ENCODE measurements around the gene PPP1R26. TPM values are rescaled to one million over a fixed set of nuclear protein-coding genes. Genes with fewer than 3 reads are reported as not detected.

PPP1R26 gene
- total and polyA plus RNA-seq, 2 experiments from 2014 or later: 10.7 to 49.8 TPM

GRCh38 chr9:135473972-135474543 lies 5.5 kb upstream of the PPP1R26 start:
- Histone ChIP-seq H3F3A (replicated peaks; ENCODE audit: low read depth) (peaks cover 12% of the 10 kb centered on the region; the same call in 1 of the 2 replicates), H3K4me2 (no peak overlapping the region), H4K20me1 (replicated peaks; ENCODE audit: insufficient read depth) (no peaks in the 10 kb centered on the region), H2AFZ (no peak overlapping the region), H3K9me2 (ENCODE audit: insufficient read depth) (no peaks in the 10 kb centered on the region), H3K36me3 (ENCODE audit: insufficient read depth) (no peaks in the 10 kb centered on the region), H3K27me3 (ENCODE audit: insufficient read depth) (no peaks in the 10 kb centered on the region), H3K27ac (ENCODE audit: low read depth) (no peak overlapping the region), H3K4me1 (ENCODE audit: insufficient read depth) (0 out of 2 replicates have a peak, but pooled peaks cover 6% of the 10 kb centered on the region), H3K4me3 (no peak overlapping the region), H3K79me2 (replicated peaks; ENCODE audit: insufficient read depth) (peaks cover 7% of the 10 kb centered on the region; the same call in 1 of the 2 replicates)
- TF ChIP-seq CREB1 (CRISPR knock-in tag; IDR thresholded peaks at IDR 0.05; ENCODE audit: low read depth): no peak
- no peak for TF ChIP-seq STAT1 (IDR thresholded peaks at IDR 0.05; ENCODE audit: unreplicated experiment)
- no peak for TF ChIP-seq ZNF462 (CRISPR knock-in tag; IDR thresholded peaks at IDR 0.05)
- TF ChIP-seq EZH2phosphoT487 (IDR thresholded peaks at IDR 0.05; ENCODE audit: unreplicated experiment): no peak
- TF ChIP-seq JUNB (IDR thresholded peaks at IDR 0.05; ENCODE audit: unreplicated experiment): no peak
- TF ChIP-seq NANOG (IDR thresholded peaks at IDR 0.05; ENCODE audit: borderline replicate concordance): no peak
- no peak for TF ChIP-seq EZH2 (IDR thresholded peaks at IDR 0.05; ENCODE audit: low read depth, unreplicated experiment)
- TF ChIP-seq ZNF331 (CRISPR knock-in tag; IDR thresholded peaks at IDR 0.05; ENCODE audit: low read depth): no peak
- no peak for TF ChIP-seq ZNF114 (CRISPR knock-in tag; IDR thresholded peaks at IDR 0.05)
- no peak for TF ChIP-seq POLR2AphosphoS5 (IDR thresholded peaks at IDR 0.05; ENCODE audit: low read depth)
- TF ChIP-seq CTCF (conservative IDR thresholded peaks at IDR 0.05; ENCODE audit: low read depth in 2 of 2): no peak
- no peak for TF ChIP-seq ETS1 (IDR thresholded peaks at IDR 0.05)
- TF ChIP-seq REST (IDR thresholded peaks at IDR 0.05; ENCODE audit: unreplicated experiment): no peak
- Mint-ChIP-seq H3K4me1 (peaks cover 28% of the 10 kb centered on the region), H3K27ac (no peak overlapping the region), H3K27me3 (ENCODE audit: insufficient read depth, low read depth, poor library complexity) (peaks cover 13% of the 10 kb centered on the region), H3K9me3 (no peaks in the 10 kb centered on the region), H3K4me3 (no peak overlapping the region), H3K36me3 (ENCODE audit: low read depth) (no peaks in the 10 kb centered on the region)
- no peak for ATAC-seq
- DNase-seq (ENCODE audit: low spot score): no peak

Measured in GM23338 (cell line).